GM12873 (cell line): ENCODE measurements around the gene PRKAR2A.

Experiments used
- CTCF ChIP-seq: IDR thresholded peaks from 2 replicates; pipeline ENCODE4 v1.5.1; 2012; ENCODE audit warnings: low read depth, mild to moderate bottlenecking, moderate library complexity, low read length, control low read depth; ENCODE audit not compliant: insufficient read depth; ENCODE audit errors: missing control alignments

Gene PRKAR2A

GRCh38 chr3:48700731-48701405 lies 146.8 kb downstream of the PRKAR2A start:
- no peak for TF ChIP-seq CTCF

GRCh38 chr3:48698891-48699290 lies 148.8 kb downstream of the PRKAR2A start:
- no peak for TF ChIP-seq CTCF

- no peak for TF ChIP-seq CTCF
These were observed 149.7 kb downstream of the PRKAR2A start for GRCh38 chr3:48697952-48698351.

- no peak for TF ChIP-seq CTCF
These were observed 151.1 kb downstream of the PRKAR2A start for GRCh38 chr3:48696601-48697000.
